ENCODE measurements around the gene BCAS2.
"Not testable (repeated sequence)": the region's sequence is repeated elsewhere in the genome, so short reads cannot be mapped to it uniquely, and the experiment has no call there.

Gene BCAS2

DNA sequence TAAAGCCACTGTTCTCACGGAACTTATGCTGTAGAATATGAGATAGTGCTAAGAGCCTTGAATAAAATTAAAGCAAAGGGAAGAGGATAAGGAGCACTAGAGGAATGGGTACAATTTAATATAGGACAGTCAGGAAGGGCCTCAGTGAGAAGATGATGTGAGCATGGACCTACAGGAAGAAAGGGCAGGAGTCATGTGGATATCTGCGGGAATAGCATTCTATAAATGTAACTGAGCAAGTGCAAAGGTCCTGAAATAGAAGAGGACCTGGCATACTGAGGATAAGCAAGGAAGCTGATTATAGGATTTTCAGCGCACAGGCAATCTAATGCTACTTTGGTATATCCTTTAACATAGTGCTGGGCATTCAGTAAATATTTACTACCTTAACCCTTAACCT, 12.6 kb upstream of the BCAS2 start:
- H3K27ac ChIP-seq (ENCODE audit: low read depth, low read length), result no peak overlapping the region
- H3K36me3 ChIP-seq (ENCODE audit: insufficient read depth, low read length), result no peaks in the 10 kb centered on the region
- no peak overlapping the region for H2AFZ ChIP-seq (ENCODE audit: low read length, unreplicated experiment)
- peaks cover 7% of the 10 kb centered on the region for H3K4me1 ChIP-seq (ENCODE audit: control insufficient read depth, insufficient read depth, low read length, unreplicated experiment)
- no peak overlapping the region for H3K4me3 ChIP-seq (ENCODE audit: low read depth, low read length)
- no peaks in the 10 kb centered on the region for H3K79me2 ChIP-seq (ENCODE audit: control insufficient read depth, insufficient read depth, low read length, unreplicated experiment)
- no peaks in the 10 kb centered on the region for H3K27me3 ChIP-seq (ENCODE audit: insufficient read depth, low read length)

GRCh38 chr1:114589122-114589521, 7.7 kb upstream of the BCAS2 start:
- no peaks in the 10 kb centered on the region for H3K36me3 ChIP-seq (ENCODE audit: insufficient read depth, low read length)
- H3K4me3 ChIP-seq (ENCODE audit: low read depth, low read length), result no peak overlapping the region
- peaks cover 8% of the 10 kb centered on the region for H3K4me1 ChIP-seq (ENCODE audit: control insufficient read depth, insufficient read depth, low read length, unreplicated experiment)
- no peak overlapping the region for H2AFZ ChIP-seq (ENCODE audit: low read length, unreplicated experiment)
- no peaks in the 10 kb centered on the region for H3K27me3 ChIP-seq (ENCODE audit: insufficient read depth, low read length)
- H3K27ac ChIP-seq (ENCODE audit: low read depth, low read length), result no peak overlapping the region
- no peaks in the 10 kb centered on the region for H3K79me2 ChIP-seq (ENCODE audit: control insufficient read depth, insufficient read depth, low read length, unreplicated experiment)

GRCh38 chr1:114588196-114588689, 6.8 kb upstream of the BCAS2 start:
- Histone ChIP-seq H3K4me1 (ENCODE audit: control insufficient read depth, insufficient read depth, low read length, unreplicated experiment) (peaks cover 8% of the 10 kb centered on the region), H3K27me3 (ENCODE audit: insufficient read depth, low read length) (no peaks in the 10 kb centered on the region), H3K79me2 (ENCODE audit: control insufficient read depth, insufficient read depth, low read length, unreplicated experiment) (no peaks in the 10 kb centered on the region), H3K27ac (ENCODE audit: low read depth, low read length) (no peak overlapping the region), H3K36me3 (ENCODE audit: insufficient read depth, low read length) (no peaks in the 10 kb centered on the region), H2AFZ (ENCODE audit: low read length, unreplicated experiment) (no peak overlapping the region), H3K4me3 (ENCODE audit: low read depth, low read length) (no peak overlapping the region)

GRCh38 chr1:114587203-114587991, 6.0 kb upstream of the BCAS2 start:
- Histone ChIP-seq H3K4me3 (ENCODE audit: low read depth, low read length) (no peak overlapping the region), H3K4me1 (ENCODE audit: control insufficient read depth, insufficient read depth, low read length, unreplicated experiment) (peaks cover 9% of the 10 kb centered on the region), H3K27ac (ENCODE audit: low read depth, low read length) (no peak overlapping the region), H3K27me3 (ENCODE audit: insufficient read depth, low read length) (no peaks in the 10 kb centered on the region), H3K36me3 (ENCODE audit: insufficient read depth, low read length) (no peaks in the 10 kb centered on the region), H2AFZ (ENCODE audit: low read length, unreplicated experiment) (no peak overlapping the region), H3K79me2 (ENCODE audit: control insufficient read depth, insufficient read depth, low read length, unreplicated experiment) (no peaks in the 10 kb centered on the region)

DNA sequence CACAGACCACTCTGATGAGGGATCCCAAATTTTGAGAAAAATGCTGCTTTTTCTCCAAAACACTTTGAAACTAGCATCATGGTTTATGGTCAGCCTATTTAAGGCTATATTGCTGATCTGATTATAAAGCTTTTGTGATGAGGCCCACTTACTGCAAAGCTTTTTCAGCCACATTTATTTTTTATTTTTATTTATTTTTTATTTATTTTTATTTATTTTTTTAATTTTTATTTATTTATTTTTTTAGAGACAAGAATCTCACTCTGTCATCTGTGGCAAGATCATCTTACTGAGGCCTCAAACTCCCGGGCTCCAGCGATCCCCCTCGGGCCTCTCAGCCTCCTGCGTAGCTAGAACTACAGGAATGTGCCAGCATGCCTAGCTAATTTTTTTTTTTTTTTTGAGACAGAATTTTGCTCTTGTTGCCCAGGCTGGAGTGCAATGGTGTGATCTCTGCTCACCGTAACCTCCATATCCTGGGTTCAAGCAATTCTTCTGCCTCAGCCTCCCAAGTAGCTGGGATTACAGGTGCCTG, 5.2 kb upstream of the BCAS2 start:
- Histone ChIP-seq H3K36me3 (ENCODE audit: insufficient read depth, low read length) (no peaks in the 10 kb centered on the region), H2AFZ (ENCODE audit: low read length, unreplicated experiment) (no peak overlapping the region), H3K27me3 (ENCODE audit: insufficient read depth, low read length) (no peaks in the 10 kb centered on the region), H3K4me1 (ENCODE audit: control insufficient read depth, insufficient read depth, low read length, unreplicated experiment) (peaks cover 16% of the 10 kb centered on the region), H3K27ac (ENCODE audit: low read depth, low read length) (no peak overlapping the region), H3K79me2 (ENCODE audit: control insufficient read depth, insufficient read depth, low read length, unreplicated experiment) (no peaks in the 10 kb centered on the region), H3K4me3 (ENCODE audit: low read depth, low read length) (no peak overlapping the region)

DNA sequence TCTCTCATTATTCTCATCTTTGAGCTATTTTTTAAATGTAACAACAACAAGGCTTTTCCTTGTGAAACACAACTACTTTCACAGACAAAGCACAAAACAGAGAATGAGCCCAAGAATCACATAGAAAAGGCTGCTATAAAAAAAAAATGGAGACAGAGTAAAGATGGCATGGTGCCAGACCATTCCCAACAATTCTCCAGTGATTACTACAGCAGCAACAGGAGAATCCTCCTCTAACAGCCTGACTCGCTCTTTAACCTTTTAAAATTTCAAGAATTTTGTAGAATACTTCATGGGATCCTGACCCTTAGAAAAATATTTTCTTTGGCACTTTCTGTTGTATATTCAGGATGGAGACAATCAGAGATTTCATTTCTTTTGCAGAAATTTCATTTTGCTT, 3.8 kb upstream of the BCAS2 start:
- no peaks in the 10 kb centered on the region for H3K36me3 ChIP-seq (ENCODE audit: insufficient read depth, low read length)
- peaks cover 17% of the 10 kb centered on the region for H3K4me1 ChIP-seq (ENCODE audit: control insufficient read depth, insufficient read depth, low read length, unreplicated experiment)
- no peak overlapping the region for H2AFZ ChIP-seq (ENCODE audit: low read length, unreplicated experiment)
- H3K27ac ChIP-seq (ENCODE audit: low read depth, low read length), result no peak overlapping the region
- no peaks in the 10 kb centered on the region for H3K27me3 ChIP-seq (ENCODE audit: insufficient read depth, low read length)
- no peak overlapping the region for H3K4me3 ChIP-seq (ENCODE audit: low read depth, low read length)
- H3K79me2 ChIP-seq (ENCODE audit: control insufficient read depth, insufficient read depth, low read length, unreplicated experiment), result peaks cover 11% of the 10 kb centered on the region

- H2AFZ ChIP-seq (ENCODE audit: low read length, unreplicated experiment), result no peak overlapping the region
- H3K27ac ChIP-seq (ENCODE audit: low read depth, low read length), result no peak overlapping the region
- H3K79me2 ChIP-seq (ENCODE audit: control insufficient read depth, insufficient read depth, low read length, unreplicated experiment), result peaks cover 9% of the 10 kb centered on the region
- H3K36me3 ChIP-seq (ENCODE audit: insufficient read depth, low read length), result peaks cover 44% of the 10 kb centered on the region
- H3K27me3 ChIP-seq (ENCODE audit: insufficient read depth, low read length), result no peaks in the 10 kb centered on the region
- H3K4me3 ChIP-seq (ENCODE audit: low read depth, low read length), result no peak overlapping the region
- no peaks in the 10 kb centered on the region for H3K4me1 ChIP-seq (ENCODE audit: control insufficient read depth, insufficient read depth, low read length, unreplicated experiment)
Measured at GRCh38 chr1:114574365-114574764, 7.0 kb downstream of the BCAS2 start.

DNA sequence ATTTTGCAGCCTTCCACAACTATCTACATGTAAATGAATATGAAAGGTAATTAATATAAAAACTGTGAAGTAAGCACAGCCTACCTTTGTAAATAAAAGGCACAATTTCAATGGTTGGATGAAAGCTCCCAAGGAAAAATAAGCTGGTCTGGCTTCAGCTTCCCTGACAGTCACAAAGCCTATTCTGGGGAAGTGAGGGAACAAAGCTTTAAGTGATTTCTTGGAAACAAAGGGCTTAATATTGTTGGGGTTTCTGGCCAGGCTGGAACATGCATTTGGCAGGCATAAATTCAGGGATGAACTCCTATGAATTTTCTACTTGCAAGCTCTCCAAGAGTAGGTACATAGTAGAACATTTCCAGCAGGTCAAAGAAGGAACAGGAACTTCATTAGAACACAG, 17.3 kb downstream of the BCAS2 start:
- Histone ChIP-seq H3K27ac (ENCODE audit: low read depth, low read length) (no peak overlapping the region), H3K79me2 (ENCODE audit: control insufficient read depth, insufficient read depth, low read length, unreplicated experiment) (no peaks in the 10 kb centered on the region), H3K4me3 (ENCODE audit: low read depth, low read length) (no peak overlapping the region), H2AFZ (ENCODE audit: low read length, unreplicated experiment) (no peak overlapping the region), H3K27me3 (ENCODE audit: insufficient read depth, low read length) (no peaks in the 10 kb centered on the region), H3K36me3 (ENCODE audit: insufficient read depth, low read length) (peaks cover 19% of the 10 kb centered on the region), H3K4me1 (ENCODE audit: control insufficient read depth, insufficient read depth, low read length, unreplicated experiment) (no peaks in the 10 kb centered on the region)

- peaks cover 18% of the 10 kb centered on the region for H3K36me3 ChIP-seq (ENCODE audit: insufficient read depth, low read length)
- H3K27me3 ChIP-seq (ENCODE audit: insufficient read depth, low read length); H3K4me1 ChIP-seq (ENCODE audit: control insufficient read depth, insufficient read depth, low read length, unreplicated experiment); H2AFZ ChIP-seq (ENCODE audit: low read length, unreplicated experiment); H3K79me2 ChIP-seq (ENCODE audit: control insufficient read depth, insufficient read depth, low read length, unreplicated experiment); H3K4me3 ChIP-seq (ENCODE audit: low read depth, low read length); H3K27ac ChIP-seq (ENCODE audit: low read depth, low read length): not testable (repeated sequence)
Measured at GRCh38 chr1:114562978-114563510, 18.4 kb downstream of the BCAS2 start.

- no peaks in the 10 kb centered on the region for H3K79me2 ChIP-seq (ENCODE audit: control insufficient read depth, insufficient read depth, low read length, unreplicated experiment)
- H3K4me3 ChIP-seq (ENCODE audit: low read depth, low read length), result no peak overlapping the region
- no peak overlapping the region for H3K27ac ChIP-seq (ENCODE audit: low read depth, low read length)
- H3K27me3 ChIP-seq (ENCODE audit: insufficient read depth, low read length), result no peaks in the 10 kb centered on the region
- H3K36me3 ChIP-seq (ENCODE audit: insufficient read depth, low read length), result peaks cover 8% of the 10 kb centered on the region
- no peaks in the 10 kb centered on the region for H3K4me1 ChIP-seq (ENCODE audit: control insufficient read depth, insufficient read depth, low read length, unreplicated experiment)
- no peak overlapping the region for H2AFZ ChIP-seq (ENCODE audit: low read length, unreplicated experiment)
Measured at GRCh38 chr1:114561333-114561732, 20.1 kb downstream of the BCAS2 start.

GRCh38 chr1:114559356-114559755, 22.1 kb downstream of the BCAS2 start:
- H3K4me1 ChIP-seq (ENCODE audit: control insufficient read depth, insufficient read depth, low read length, unreplicated experiment), result no peaks in the 10 kb centered on the region
- H3K27ac ChIP-seq (ENCODE audit: low read depth, low read length), result no peak overlapping the region
- no peaks in the 10 kb centered on the region for H3K27me3 ChIP-seq (ENCODE audit: insufficient read depth, low read length)
- no peaks in the 10 kb centered on the region for H3K79me2 ChIP-seq (ENCODE audit: control insufficient read depth, insufficient read depth, low read length, unreplicated experiment)
- H3K36me3 ChIP-seq (ENCODE audit: insufficient read depth, low read length), result no peaks in the 10 kb centered on the region
- H2AFZ ChIP-seq (ENCODE audit: low read length, unreplicated experiment), result no peak overlapping the region
- no peak overlapping the region for H3K4me3 ChIP-seq (ENCODE audit: low read depth, low read length)

Data from ACC112 (cell line).